ENCODE data around the gene MCM10. TPM values are rescaled to one million over a fixed set of nuclear protein-coding genes. Genes with fewer than 3 reads are reported as not detected.

MCM10 gene
- total and polyA plus RNA-seq, 2 of the 8 experiments (the other 6 are each of a cell fraction or from before 2014, with no cell fraction given), result 9.8 to 60.3 TPM

DNA sequence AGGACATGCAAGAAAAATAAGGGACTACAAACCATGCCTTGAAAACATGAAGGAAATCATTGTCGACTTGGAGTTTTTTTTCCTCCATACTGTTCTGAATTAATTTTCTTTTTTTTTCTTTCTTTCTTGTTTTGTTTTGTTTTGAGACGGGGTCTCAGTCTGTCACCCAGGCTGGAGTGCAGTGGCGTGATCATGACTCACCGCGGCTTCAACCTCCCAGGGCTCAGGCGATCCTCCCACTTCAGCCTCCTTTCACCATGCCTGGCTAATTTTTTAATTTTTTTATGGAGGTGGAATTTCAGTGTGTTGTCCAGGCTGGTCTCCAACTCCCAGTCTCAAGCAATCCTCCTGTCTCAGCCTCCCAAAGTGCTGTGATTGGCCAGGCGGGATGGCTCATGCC lies 61.2 kb downstream of the MCM10 start (continued):
- TF ChIP-seq, protein P1, sequence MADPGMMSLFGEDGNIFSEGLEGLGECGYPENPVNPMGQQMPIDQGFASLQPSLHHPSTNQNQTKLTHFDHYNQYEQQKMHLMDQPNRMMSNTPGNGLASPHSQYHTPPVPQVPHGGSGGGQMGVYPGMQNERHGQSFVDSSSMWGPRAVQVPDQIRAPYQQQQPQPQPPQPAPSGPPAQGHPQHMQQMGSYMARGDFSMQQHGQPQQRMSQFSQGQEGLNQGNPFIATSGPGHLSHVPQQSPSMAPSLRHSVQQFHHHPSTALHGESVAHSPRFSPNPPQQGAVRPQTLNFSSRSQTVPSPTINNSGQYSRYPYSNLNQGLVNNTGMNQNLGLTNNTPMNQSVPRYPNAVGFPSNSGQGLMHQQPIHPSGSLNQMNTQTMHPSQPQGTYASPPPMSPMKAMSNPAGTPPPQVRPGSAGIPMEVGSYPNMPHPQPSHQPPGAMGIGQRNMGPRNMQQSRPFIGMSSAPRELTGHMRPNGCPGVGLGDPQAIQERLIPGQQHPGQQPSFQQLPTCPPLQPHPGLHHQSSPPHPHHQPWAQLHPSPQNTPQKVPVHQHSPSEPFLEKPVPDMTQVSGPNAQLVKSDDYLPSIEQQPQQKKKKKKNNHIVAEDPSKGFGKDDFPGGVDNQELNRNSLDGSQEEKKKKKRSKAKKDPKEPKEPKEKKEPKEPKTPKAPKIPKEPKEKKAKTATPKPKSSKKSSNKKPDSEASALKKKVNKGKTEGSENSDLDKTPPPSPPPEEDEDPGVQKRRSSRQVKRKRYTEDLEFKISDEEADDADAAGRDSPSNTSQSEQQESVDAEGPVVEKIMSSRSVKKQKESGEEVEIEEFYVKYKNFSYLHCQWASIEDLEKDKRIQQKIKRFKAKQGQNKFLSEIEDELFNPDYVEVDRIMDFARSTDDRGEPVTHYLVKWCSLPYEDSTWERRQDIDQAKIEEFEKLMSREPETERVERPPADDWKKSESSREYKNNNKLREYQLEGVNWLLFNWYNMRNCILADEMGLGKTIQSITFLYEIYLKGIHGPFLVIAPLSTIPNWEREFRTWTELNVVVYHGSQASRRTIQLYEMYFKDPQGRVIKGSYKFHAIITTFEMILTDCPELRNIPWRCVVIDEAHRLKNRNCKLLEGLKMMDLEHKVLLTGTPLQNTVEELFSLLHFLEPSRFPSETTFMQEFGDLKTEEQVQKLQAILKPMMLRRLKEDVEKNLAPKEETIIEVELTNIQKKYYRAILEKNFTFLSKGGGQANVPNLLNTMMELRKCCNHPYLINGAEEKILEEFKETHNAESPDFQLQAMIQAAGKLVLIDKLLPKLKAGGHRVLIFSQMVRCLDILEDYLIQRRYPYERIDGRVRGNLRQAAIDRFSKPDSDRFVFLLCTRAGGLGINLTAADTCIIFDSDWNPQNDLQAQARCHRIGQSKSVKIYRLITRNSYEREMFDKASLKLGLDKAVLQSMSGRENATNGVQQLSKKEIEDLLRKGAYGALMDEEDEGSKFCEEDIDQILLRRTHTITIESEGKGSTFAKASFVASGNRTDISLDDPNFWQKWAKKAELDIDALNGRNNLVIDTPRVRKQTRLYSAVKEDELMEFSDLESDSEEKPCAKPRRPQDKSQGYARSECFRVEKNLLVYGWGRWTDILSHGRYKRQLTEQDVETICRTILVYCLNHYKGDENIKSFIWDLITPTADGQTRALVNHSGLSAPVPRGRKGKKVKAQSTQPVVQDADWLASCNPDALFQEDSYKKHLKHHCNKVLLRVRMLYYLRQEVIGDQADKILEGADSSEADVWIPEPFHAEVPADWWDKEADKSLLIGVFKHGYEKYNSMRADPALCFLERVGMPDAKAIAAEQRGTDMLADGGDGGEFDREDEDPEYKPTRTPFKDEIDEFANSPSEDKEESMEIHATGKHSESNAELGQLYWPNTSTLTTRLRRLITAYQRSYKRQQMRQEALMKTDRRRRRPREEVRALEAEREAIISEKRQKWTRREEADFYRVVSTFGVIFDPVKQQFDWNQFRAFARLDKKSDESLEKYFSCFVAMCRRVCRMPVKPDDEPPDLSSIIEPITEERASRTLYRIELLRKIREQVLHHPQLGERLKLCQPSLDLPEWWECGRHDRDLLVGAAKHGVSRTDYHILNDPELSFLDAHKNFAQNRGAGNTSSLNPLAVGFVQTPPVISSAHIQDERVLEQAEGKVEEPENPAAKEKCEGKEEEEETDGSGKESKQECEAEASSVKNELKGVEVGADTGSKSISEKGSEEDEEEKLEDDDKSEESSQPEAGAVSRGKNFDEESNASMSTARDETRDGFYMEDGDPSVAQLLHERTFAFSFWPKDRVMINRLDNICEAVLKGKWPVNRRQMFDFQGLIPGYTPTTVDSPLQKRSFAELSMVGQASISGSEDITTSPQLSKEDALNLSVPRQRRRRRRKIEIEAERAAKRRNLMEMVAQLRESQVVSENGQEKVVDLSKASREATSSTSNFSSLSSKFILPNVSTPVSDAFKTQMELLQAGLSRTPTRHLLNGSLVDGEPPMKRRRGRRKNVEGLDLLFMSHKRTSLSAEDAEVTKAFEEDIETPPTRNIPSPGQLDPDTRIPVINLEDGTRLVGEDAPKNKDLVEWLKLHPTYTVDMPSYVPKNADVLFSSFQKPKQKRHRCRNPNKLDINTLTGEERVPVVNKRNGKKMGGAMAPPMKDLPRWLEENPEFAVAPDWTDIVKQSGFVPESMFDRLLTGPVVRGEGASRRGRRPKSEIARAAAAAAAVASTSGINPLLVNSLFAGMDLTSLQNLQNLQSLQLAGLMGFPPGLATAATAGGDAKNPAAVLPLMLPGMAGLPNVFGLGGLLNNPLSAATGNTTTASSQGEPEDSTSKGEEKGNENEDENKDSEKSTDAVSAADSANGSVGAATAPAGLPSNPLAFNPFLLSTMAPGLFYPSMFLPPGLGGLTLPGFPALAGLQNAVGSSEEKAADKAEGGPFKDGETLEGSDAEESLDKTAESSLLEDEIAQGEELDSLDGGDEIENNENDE (IDR thresholded peaks at IDR 0.05; ENCODE audit: insufficient replicate concordance, low read length), result no peak
- no peak for TF ChIP-seq SP2 (IDR thresholded peaks at IDR 0.05; ENCODE audit: low read length)
- TF ChIP-seq CTBP2 (IDR thresholded peaks at IDR 0.05; ENCODE audit: borderline replicate concordance, insufficient read depth, insufficient read length, low read length), result no peak
- no peak for TF ChIP-seq HDAC6 (IDR thresholded peaks at IDR 0.05; ENCODE audit: low read depth, low read length)
- no peak for TF ChIP-seq KDM5A (IDR thresholded peaks at IDR 0.05; ENCODE audit: low read length)
- TF ChIP-seq NRF1 (IDR thresholded peaks at IDR 0.05; ENCODE audit: low read depth, low read length), result no peak
- no peak for TF ChIP-seq SIX5 (IDR thresholded peaks at IDR 0.05; ENCODE audit: low read depth, low read length)
- TF ChIP-seq SP1 (IDR thresholded peaks at IDR 0.05; ENCODE audit: low read depth, low read length), result no peak
- no peak for TF ChIP-seq CHD1 (IDR thresholded peaks at IDR 0.05; ENCODE audit: low read depth, low read length)
- no peak for TF ChIP-seq RFX5 (IDR thresholded peaks at IDR 0.05; ENCODE audit: borderline replicate concordance, low read depth, low read length)
- TF ChIP-seq SIRT6 (IDR thresholded peaks at IDR 0.05; ENCODE audit: low read length), result no peak
- no peak for TF ChIP-seq POU5F1 (IDR thresholded peaks at IDR 0.05; ENCODE audit: low read depth, low read length)
- no peak for TF ChIP-seq SAP30 (IDR thresholded peaks at IDR 0.05; ENCODE audit: insufficient read depth, insufficient replicate concordance, low read length)

Data from H1 (cell line).